ENCODE measurements around the gene PLPPR3. TPM values are rescaled to one million over a fixed set of nuclear protein-coding genes. Genes with fewer than 3 reads are reported as not detected.
A peak's percentile ranks its signal among the peaks of the same experiment; 100 is the strongest.

Gene PLPPR3
- polyA plus RNA-seq, 1 of the 3 experiments (the other 2 are of a cell fraction) = 1.6 TPM

GRCh38 chr19:869245-870177 lies 47.8 kb upstream of the PLPPR3 start:
- Histone ChIP-seq H3K4me3 (ENCODE audit: low read depth in 2 of 2, low read length in 1 of 2) (no peak overlapping the region), H3K79me2 (ENCODE audit: insufficient read depth) (no peaks in the 10 kb centered on the region), H3K4me2 (no peak overlapping the region), H2AFZ (ENCODE audit: low read depth) (no peak overlapping the region), H3K4me1 (ENCODE audit: control insufficient read depth in 1 of 2, insufficient read depth in 2 of 2, low read depth in 1 of 2, low read length in 1 of 2) (peaks cover 4 to 16% of the 10 kb centered on the region in 2 experiments; a peak in 2 of 4 replicates), H3K36me3 (replicated peaks in 1 of 2; ENCODE audit: control insufficient read depth in 1 of 2, insufficient read depth in 2 of 2, low read length in 1 of 2) (peaks cover 0 to 33% of the 10 kb centered on the region in 2 experiments), H3K27me3 (ENCODE audit: insufficient read depth) (no peaks in the 10 kb centered on the region), H3F3A (replicated peaks; ENCODE audit: insufficient read depth) (peaks cover 22% of the 10 kb centered on the region), H3K9me2 (no peaks in the 10 kb centered on the region), H3K27ac (ENCODE audit: low read depth in 2 of 2, low read length in 1 of 2) (peak overlapping the region in 1 of 2 experiments; percentile 67; a peak in 1 of 4 replicates), H4K20me1 (ENCODE audit: insufficient read depth) (no peaks in the 10 kb centered on the region), H3K9ac (no peak overlapping the region), H3K9me3 (no peaks in the 10 kb centered on the region)
- no peak for DNase-seq
- no peak for TF ChIP-seq TAF1 (IDR thresholded peaks at IDR 0.05; ENCODE audit: borderline replicate concordance, low read depth, low read length)
- TF ChIP-seq, protein P1, sequence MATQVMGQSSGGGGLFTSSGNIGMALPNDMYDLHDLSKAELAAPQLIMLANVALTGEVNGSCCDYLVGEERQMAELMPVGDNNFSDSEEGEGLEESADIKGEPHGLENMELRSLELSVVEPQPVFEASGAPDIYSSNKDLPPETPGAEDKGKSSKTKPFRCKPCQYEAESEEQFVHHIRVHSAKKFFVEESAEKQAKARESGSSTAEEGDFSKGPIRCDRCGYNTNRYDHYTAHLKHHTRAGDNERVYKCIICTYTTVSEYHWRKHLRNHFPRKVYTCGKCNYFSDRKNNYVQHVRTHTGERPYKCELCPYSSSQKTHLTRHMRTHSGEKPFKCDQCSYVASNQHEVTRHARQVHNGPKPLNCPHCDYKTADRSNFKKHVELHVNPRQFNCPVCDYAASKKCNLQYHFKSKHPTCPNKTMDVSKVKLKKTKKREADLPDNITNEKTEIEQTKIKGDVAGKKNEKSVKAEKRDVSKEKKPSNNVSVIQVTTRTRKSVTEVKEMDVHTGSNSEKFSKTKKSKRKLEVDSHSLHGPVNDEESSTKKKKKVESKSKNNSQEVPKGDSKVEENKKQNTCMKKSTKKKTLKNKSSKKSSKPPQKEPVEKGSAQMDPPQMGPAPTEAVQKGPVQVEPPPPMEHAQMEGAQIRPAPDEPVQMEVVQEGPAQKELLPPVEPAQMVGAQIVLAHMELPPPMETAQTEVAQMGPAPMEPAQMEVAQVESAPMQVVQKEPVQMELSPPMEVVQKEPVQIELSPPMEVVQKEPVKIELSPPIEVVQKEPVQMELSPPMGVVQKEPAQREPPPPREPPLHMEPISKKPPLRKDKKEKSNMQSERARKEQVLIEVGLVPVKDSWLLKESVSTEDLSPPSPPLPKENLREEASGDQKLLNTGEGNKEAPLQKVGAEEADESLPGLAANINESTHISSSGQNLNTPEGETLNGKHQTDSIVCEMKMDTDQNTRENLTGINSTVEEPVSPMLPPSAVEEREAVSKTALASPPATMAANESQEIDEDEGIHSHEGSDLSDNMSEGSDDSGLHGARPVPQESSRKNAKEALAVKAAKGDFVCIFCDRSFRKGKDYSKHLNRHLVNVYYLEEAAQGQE (IDR thresholded peaks at IDR 0.05; ENCODE audit: low read depth, low read length) = no peak
- TF ChIP-seq, protein P2, sequence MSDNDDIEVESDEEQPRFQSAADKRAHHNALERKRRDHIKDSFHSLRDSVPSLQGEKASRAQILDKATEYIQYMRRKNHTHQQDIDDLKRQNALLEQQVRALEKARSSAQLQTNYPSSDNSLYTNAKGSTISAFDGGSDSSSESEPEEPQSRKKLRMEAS (IDR thresholded peaks at IDR 0.05; ENCODE audit: low read depth) = peak; percentile 61; the same call in 1 of the 2 replicates
- peak; percentile 62; the same call in 1 of the 2 replicates for TF ChIP-seq FOSL2 (IDR thresholded peaks at IDR 0.05; ENCODE audit: borderline replicate concordance, low read depth)
- TF ChIP-seq EZH2phosphoT487 (IDR thresholded peaks at IDR 0.05; ENCODE audit: borderline replicate concordance, low read depth) = no peak
- TF ChIP-seq CHD2 (IDR thresholded peaks at IDR 0.05; ENCODE audit: low read length, partially characterized antibody) = no peak
- TF ChIP-seq RAD21 (IDR thresholded peaks at IDR 0.05; ENCODE audit: low read length) = no peak
- POLR2A ChIA-PET = no interaction called here
- CTCF ChIA-PET = no interaction called here
- 63% methylated on average over 21 of the region's 29 CpGs for WGBS (ENCODE audit: low lambda C conversion rate)

GRCh38 chr19:868458-869244 lies 46.9 kb upstream of the PLPPR3 start:
- H3K4me2 ChIP-seq = no peak overlapping the region
- peaks cover 4 to 16% of the 10 kb centered on the region in 2 experiments; a peak in 2 of 4 replicates for H3K4me1 ChIP-seq (ENCODE audit: control insufficient read depth in 1 of 2, insufficient read depth in 2 of 2, low read depth in 1 of 2, low read length in 1 of 2)
- no peaks in the 10 kb centered on the region for H3K27me3 ChIP-seq (ENCODE audit: insufficient read depth)
- no peaks in the 10 kb centered on the region for H4K20me1 ChIP-seq (ENCODE audit: insufficient read depth)
- H2AFZ ChIP-seq (ENCODE audit: low read depth) = no peak overlapping the region
- H3K9ac ChIP-seq = no peak overlapping the region
- no peak overlapping the region for H3K4me3 ChIP-seq (ENCODE audit: low read depth in 2 of 2, low read length in 1 of 2)
- WGBS (ENCODE audit: low lambda C conversion rate) = 91% methylated on average over 21 of the region's 34 CpGs
- H3K9me3 ChIP-seq = no peaks in the 10 kb centered on the region
- peak overlapping the region in 1 of 2 experiments; percentile 67; a peak in 1 of 4 replicates for H3K27ac ChIP-seq (ENCODE audit: low read depth in 2 of 2, low read length in 1 of 2)
- CTCF ChIA-PET = interaction anchor here (1.0 kb wide), 1 partner anchor 113 kb away, joined by 3 read pairs; no protein-coding TSS in a partner anchor
- no peak for TF ChIP-seq JUND (IDR thresholded peaks at IDR 0.05)
- TF ChIP-seq MEF2A (IDR thresholded peaks at IDR 0.05; ENCODE audit: borderline replicate concordance, low read depth) = no peak
- TF ChIP-seq CHD2 (IDR thresholded peaks at IDR 0.05; ENCODE audit: low read length, partially characterized antibody) = no peak
- no peak for TF ChIP-seq POLR2AphosphoS5 (IDR thresholded peaks at IDR 0.05; ENCODE audit: low read depth, low read length)
- TF ChIP-seq EP300 (IDR thresholded peaks at IDR 0.05; ENCODE audit: borderline replicate concordance in 1 of 2, low read depth in 1 of 2, low read length in 1 of 2) = no peak
- no peak for TF ChIP-seq FOSL2 (IDR thresholded peaks at IDR 0.05; ENCODE audit: borderline replicate concordance, low read depth)
- TF ChIP-seq IRF3 (IDR thresholded peaks at IDR 0.05; ENCODE audit: low read depth, low read length) = no peak
- no peak for TF ChIP-seq FOXM1 (IDR thresholded peaks at IDR 0.05; ENCODE audit: low read depth)
- TF ChIP-seq MXI1 (IDR thresholded peaks at IDR 0.05; ENCODE audit: low read depth, low read length) = no peak
- no peak for TF ChIP-seq NRF1 (IDR thresholded peaks at IDR 0.05; ENCODE audit: low read depth, low read length)
- TF ChIP-seq RFX5 (IDR thresholded peaks at IDR 0.05; ENCODE audit: low read length) = no peak
- no peak for TF ChIP-seq EZH2phosphoT487 (IDR thresholded peaks at IDR 0.05; ENCODE audit: borderline replicate concordance, low read depth)
- TF ChIP-seq CTCF (IDR thresholded peaks at IDR 0.05) = no peak
- no peak for DNase-seq
- H3F3A ChIP-seq (replicated peaks; ENCODE audit: insufficient read depth) = peaks cover 20% of the 10 kb centered on the region
- H3K9me2 ChIP-seq = no peaks in the 10 kb centered on the region
- no peaks in the 10 kb centered on the region for H3K79me2 ChIP-seq (ENCODE audit: insufficient read depth)
- peaks cover 0 to 30% of the 10 kb centered on the region in 2 experiments for H3K36me3 ChIP-seq (replicated peaks in 1 of 2; ENCODE audit: control insufficient read depth in 1 of 2, insufficient read depth in 2 of 2, low read length in 1 of 2)
- POLR2A ChIA-PET = no interaction called here
